Measurements from ENCODE around the gene SCARF1.

Gene SCARF1

GRCh38 chr17:1592751-1593629, 52.5 kb downstream of the SCARF1 start:
- no peak for DNase-seq

- DNase-seq: no peak
These were observed 54.0 kb downstream of the SCARF1 start for GRCh38 chr17:1591474-1592090.

- DNase-seq: no peak
These were observed 54.6 kb downstream of the SCARF1 start for GRCh38 chr17:1590747-1591473.

GRCh38 chr17:1590029-1590746, 55.3 kb downstream of the SCARF1 start:
- no peak for DNase-seq

- DNase-seq: no peak
These were observed 56.5 kb downstream of the SCARF1 start for GRCh38 chr17:1588821-1589585.

GRCh38 chr17:1584167-1584566, 61.4 kb downstream of the SCARF1 start:
- DNase-seq: no peak

Measured in stimulated activated naive CD4-positive, alpha-beta T cell treated with Interleukin-2 at 50 U/mL for 16 hours (primary cell).